ENCODE results near the gene ACER3. TPM values are rescaled to one million over a fixed set of nuclear protein-coding genes. Genes with fewer than 3 reads are reported as not detected.
"Not testable (repeated sequence)": the region's sequence is repeated elsewhere in the genome, so short reads cannot be mapped to it uniquely, and the experiment has no call there.

The ACER3 gene
- 10 to 100 TPM; 32.3 to 45.7 (median 39.2) TPM for total RNA-seq
- long read RNA-seq, donor 1, full-length matches to known transcripts, result 13 of 23 reads
- long read RNA-seq, donor 1, partial matches to known transcripts, result 5 of 23 reads
- long read RNA-seq, donor 1, other reads (novel, unspliced or antisense), result 5 of 23 reads
- long read RNA-seq, donor 2, full-length matches to known transcripts, result 6 of 13 reads
- long read RNA-seq, donor 2, partial matches to known transcripts, result 1 of 13 reads
- long read RNA-seq, donor 2, other reads (novel, unspliced or antisense), result 6 of 13 reads

DNA sequence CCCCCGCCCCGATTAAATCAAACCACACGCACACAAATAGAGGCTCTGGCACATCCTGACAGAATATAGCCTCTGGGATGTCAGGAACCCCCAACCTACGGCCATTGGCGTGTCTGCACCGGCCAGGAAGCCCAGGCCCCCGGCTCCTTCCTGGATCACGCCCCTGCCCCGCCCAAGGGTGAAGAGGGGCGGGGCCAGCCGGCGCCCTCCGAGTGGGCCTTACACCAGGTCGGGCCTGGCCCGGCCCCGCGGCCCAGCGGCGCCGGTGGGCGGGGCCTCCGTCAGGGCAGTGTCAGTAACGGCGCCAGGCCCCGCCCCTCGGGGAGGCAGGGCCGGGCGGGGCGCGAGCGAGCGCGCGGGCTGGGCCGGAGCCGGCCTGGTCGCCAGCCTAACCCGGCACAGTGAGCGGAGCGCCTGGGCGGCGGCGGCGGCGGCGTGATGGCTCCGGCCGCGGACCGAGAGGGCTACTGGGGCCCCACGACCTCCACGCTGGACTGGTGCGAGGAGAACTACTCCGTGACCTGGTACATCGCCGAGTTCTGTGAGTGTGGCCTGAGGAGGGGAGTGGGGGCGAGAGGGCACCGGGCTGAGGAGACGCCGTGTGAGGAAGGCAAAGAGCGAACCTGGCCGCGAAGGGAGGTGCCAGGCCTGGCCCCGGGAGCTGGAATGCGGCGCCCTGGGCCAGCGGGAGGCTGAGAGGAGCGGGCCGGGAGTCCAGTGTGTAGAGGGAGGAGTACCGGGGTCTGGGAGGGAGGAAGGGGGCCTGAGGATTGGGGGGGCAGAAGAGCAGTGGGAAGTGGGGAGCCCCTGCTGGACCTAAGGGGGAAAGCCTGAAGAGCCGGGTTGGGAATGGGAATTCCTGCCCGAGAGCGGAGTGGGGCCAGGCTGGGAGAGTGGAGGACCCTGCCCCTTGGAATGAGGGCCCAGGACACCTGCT lies at the start of gene ACER3:
TSS of gene ACER3 (plus strand) at position 380 of the 937 bp plus-strand sequence. CDS start at position 439, 59 bp downstream.
- no peaks in the 10 kb centered on the region for H3K36me3 ChIP-seq (ENCODE audit: low read depth)
- DNase-seq, result peak; percentile 95 to 96 (median 96)
- TF ChIP-seq, protein P1, sequence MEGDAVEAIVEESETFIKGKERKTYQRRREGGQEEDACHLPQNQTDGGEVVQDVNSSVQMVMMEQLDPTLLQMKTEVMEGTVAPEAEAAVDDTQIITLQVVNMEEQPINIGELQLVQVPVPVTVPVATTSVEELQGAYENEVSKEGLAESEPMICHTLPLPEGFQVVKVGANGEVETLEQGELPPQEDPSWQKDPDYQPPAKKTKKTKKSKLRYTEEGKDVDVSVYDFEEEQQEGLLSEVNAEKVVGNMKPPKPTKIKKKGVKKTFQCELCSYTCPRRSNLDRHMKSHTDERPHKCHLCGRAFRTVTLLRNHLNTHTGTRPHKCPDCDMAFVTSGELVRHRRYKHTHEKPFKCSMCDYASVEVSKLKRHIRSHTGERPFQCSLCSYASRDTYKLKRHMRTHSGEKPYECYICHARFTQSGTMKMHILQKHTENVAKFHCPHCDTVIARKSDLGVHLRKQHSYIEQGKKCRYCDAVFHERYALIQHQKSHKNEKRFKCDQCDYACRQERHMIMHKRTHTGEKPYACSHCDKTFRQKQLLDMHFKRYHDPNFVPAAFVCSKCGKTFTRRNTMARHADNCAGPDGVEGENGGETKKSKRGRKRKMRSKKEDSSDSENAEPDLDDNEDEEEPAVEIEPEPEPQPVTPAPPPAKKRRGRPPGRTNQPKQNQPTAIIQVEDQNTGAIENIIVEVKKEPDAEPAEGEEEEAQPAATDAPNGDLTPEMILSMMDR (IDR thresholded peaks at IDR 0.05), result no peak
- H3K4me3 ChIP-seq, result peak within 1 kb of the TSS; percentile 44
- H3K4me1 ChIP-seq (ENCODE audit: low read depth), result peaks cover 11% of the 10 kb centered on the region
- H3K9me3 ChIP-seq, result no peaks in the 10 kb centered on the region
- intact Hi-C loops (cut with DNase I, micrococcal nuclease), result no loop called here
- ATAC-seq, result peak; percentile 99

DNA sequence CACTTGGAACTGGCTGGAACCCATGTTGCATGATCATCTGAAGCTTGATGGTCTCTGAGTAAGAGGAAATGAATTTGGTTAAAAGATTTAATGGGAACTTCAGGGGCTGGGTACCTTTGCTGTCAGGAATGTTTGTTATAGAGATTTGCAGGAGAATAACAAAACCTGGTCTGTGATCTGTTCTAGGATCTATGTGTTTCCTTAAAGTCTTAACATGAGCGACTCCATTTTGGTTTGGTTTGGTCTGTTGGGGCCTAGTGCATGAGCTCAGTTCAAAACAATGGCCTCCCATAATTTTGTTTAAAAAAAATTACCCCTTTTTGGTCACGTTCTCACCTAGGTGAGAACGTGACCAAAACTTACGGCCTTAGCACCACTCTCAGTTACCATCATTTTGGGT lies 49.5 kb upstream of the ACER3 start:
- TF ChIP-seq, protein P1 (IDR thresholded peaks at IDR 0.05), result no peak
- ATAC-seq (no peak), DNase-seq (no peak)
- intact Hi-C loops (cut with DNase I, micrococcal nuclease), result loop anchor here in 1 of 2 donors (5.0 kb wide), 1 partner anchor 106 kb away; no protein-coding TSS in a partner anchor
- peaks cover 21% of the 10 kb centered on the region for H3K9me3 ChIP-seq
- no peaks in the 10 kb centered on the region for H3K36me3 ChIP-seq (ENCODE audit: low read depth)
- no peak overlapping the region for H3K4me3 ChIP-seq
- no peaks in the 10 kb centered on the region for H3K4me1 ChIP-seq (ENCODE audit: low read depth)

GRCh38 chr11:76814414-76814813 lies 46.3 kb upstream of the ACER3 start:
- H3K36me3 ChIP-seq (ENCODE audit: low read depth), result no peaks in the 10 kb centered on the region
- H3K4me1 ChIP-seq (ENCODE audit: low read depth), result no peaks in the 10 kb centered on the region
- TF ChIP-seq, protein P1 (IDR thresholded peaks at IDR 0.05), result no peak
- DNase-seq (no peak), ATAC-seq (no peak)
- intact Hi-C loops (cut with DNase I, micrococcal nuclease), result loop anchor here in 1 of 2 donors (5.0 kb wide), 1 partner anchor 103 kb away; no protein-coding TSS in a partner anchor
- no peak overlapping the region for H3K4me3 ChIP-seq
- H3K9me3 ChIP-seq, result peaks cover 26% of the 10 kb centered on the region

DNA sequence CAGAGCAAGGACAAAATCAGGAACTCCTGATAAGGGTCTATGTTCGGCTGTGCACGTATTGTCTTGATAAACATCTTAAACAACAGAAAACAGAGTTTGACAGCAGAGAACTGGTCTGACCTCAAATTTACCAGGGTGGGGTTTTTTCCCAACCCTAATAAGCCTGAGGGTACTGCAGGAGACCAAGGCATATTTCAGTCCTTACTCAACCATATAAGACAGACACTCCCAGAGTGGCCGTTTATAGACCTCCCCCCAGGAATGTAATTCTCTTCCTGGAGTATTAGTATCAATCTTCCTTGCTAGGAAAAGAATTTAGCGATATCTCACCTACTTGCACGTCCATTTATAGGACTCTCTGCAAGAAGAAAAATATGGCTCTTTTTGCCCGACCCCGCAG lies 45.0 kb upstream of the ACER3 start:
- ATAC-seq; H3K36me3 ChIP-seq (ENCODE audit: low read depth); intact Hi-C loops (cut with DNase I, micrococcal nuclease); H3K4me1 ChIP-seq (ENCODE audit: low read depth); H3K4me3 ChIP-seq; DNase-seq: not testable (repeated sequence)
- H3K9me3 ChIP-seq, result peaks cover 26% of the 10 kb centered on the region

- H3K4me3 ChIP-seq, result no peak overlapping the region
- H3K36me3 ChIP-seq (ENCODE audit: low read depth), result no peaks in the 10 kb centered on the region
- TF ChIP-seq, protein P1 (IDR thresholded peaks at IDR 0.05), result no peak
- no peak for ATAC-seq
- DNase-seq, result no peak
- no peaks in the 10 kb centered on the region for H3K4me1 ChIP-seq (ENCODE audit: low read depth)
- H3K9me3 ChIP-seq, result peaks cover 15% of the 10 kb centered on the region
- intact Hi-C loops (cut with DNase I, micrococcal nuclease), result no loop called here
Observed at GRCh38 chr11:76820184-76820566, 40.5 kb upstream of the ACER3 start.

GRCh38 chr11:76821396-76821795 lies 39.3 kb upstream of the ACER3 start:
- H3K9me3 ChIP-seq, result not testable (repeated sequence)

More at GRCh38 chr11:76821396-76821795, 39.3 kb upstream of the ACER3 start:
- DNase-seq; H3K4me1 ChIP-seq (ENCODE audit: low read depth); ATAC-seq; H3K4me3 ChIP-seq; intact Hi-C loops (cut with DNase I, micrococcal nuclease); H3K36me3 ChIP-seq (ENCODE audit: low read depth): not testable (repeated sequence)
